ENCODE results near the gene RAET1G. TPM values are rescaled to one million over a fixed set of nuclear protein-coding genes. Genes with fewer than 3 reads are reported as not detected.
A peak's percentile ranks its signal among the peaks of the same experiment; 100 is the strongest.
"Not testable (repeated sequence)": the region's sequence is repeated elsewhere in the genome, so short reads cannot be mapped to it uniquely, and the experiment has no call there.

The RAET1G gene
- total RNA-seq, 4 donors from 2014 or later: 3.6 to 19.5 (median 10.8) TPM; not detected in 1

DNA sequence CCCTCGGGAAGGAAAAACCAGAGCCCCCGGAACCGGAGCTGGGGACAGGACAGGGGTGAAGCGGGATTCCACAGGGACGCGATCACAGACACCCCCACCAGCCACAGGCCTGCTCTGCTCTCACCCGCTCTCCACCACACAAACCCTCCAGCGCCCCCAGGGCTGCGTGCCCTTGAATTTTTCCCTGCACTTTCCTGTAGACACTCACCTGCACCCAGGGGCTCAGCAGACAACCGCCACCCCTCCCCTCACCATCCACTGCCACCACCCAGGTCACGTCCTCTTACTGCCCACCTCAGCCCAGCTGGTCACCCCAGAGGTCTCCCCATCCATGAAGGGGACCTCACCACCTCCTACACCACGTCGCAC is 19.5 kb upstream of the RAET1G start:
- ATAC-seq (ENCODE audit: low FRiP score) (no peak), DNase-seq (ENCODE audit: low spot score) (no peak)
- no peak for TF ChIP-seq CTCF (IDR thresholded peaks at IDR 0.05)

GRCh38 chr6:149941583-149942460 is 18.9 kb upstream of the RAET1G start, which contains the start of gene ULBP2:
Gene ULBP2 (plus strand): TSS chr6:149942014. CDS start chr6:149942073, 59 bp downstream.
- ATAC-seq (ENCODE audit: low FRiP score) (peak; percentile 91), DNase-seq (ENCODE audit: low spot score) (peak; percentile 63)
- no peak for TF ChIP-seq CTCF (IDR thresholded peaks at IDR 0.05)

GRCh38 chr6:149940672-149940982 is 17.7 kb upstream of the RAET1G start:
- ATAC-seq (ENCODE audit: low FRiP score) (no peak), DNase-seq (ENCODE audit: low spot score) (no peak)
- no peak for TF ChIP-seq CTCF (IDR thresholded peaks at IDR 0.05)

- ATAC-seq (ENCODE audit: low FRiP score) (no peak), DNase-seq (ENCODE audit: low spot score) (no peak)
- no peak for TF ChIP-seq CTCF (IDR thresholded peaks at IDR 0.05)
Observed at GRCh38 chr6:149939909-149940671, 17.2 kb upstream of the RAET1G start.

DNA sequence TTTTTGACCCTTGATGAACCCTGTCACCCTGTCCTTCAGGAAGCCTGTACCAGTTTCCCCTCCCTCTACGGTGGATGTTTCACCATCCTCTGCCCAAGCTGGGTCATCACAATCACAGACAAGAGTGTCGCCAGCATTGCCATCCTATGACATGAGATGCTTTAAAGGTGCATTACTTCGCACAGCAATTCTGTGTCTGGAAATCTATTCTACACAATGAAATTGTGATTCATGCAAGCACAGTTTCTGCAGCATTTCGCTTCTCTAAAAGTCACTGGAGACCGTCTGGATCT is 16.4 kb upstream of the RAET1G start:
- ATAC-seq (ENCODE audit: low FRiP score): no peak
- DNase-seq (ENCODE audit: low spot score): no peak
- no peak for TF ChIP-seq CTCF (IDR thresholded peaks at IDR 0.05)

DNA sequence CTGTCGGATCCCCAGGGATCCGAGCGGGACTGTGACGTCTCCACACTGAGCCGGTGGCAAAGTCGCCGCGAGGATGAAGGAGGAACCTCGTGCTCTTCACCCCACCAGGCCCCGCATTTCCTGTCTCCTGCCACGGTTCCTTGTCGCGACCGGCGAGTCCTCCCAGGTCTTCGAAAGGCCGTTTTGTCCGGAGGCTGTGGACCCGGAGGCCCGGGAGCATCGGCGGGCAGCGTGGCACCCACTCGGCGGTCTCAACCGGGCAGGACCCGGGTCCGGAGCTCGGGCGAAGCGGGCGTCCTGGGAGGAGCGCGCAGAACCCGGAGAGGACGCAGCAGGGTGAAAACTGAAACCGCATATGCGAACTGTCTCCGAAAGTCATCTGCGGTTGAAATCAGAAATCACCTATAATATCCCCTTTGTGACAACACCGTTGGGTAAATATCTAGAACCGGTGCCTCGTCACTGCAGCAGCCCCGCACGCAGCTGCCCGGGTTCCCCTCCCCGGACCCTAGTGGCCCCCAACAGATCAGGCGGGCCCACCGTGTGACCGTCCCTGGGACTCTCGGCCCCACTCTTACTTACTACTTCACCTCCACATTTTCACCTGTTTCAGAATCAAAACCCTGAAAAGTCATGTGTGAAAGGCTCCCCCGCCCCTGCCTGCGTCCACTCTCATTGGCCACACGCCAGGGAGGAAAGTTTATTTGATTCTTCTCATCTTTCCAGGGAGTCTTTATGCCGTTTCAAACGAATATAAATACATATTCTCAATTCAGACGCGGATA is 15.8 kb upstream of the RAET1G start:
- ATAC-seq (ENCODE audit: low FRiP score) (no peak), DNase-seq (ENCODE audit: low spot score) (no peak)
- no peak for TF ChIP-seq CTCF (IDR thresholded peaks at IDR 0.05)

GRCh38 chr6:149938013-149938570 is 15.2 kb upstream of the RAET1G start:
- DNase-seq (ENCODE audit: low spot score); ATAC-seq (ENCODE audit: low FRiP score): not testable (repeated sequence)

Data from omental fat pad (tissue), 4 donors.